GM12892 (cell line): ENCODE measurements around the gene NELL2.

Experiments used
- DNase-seq: peaks from one replicate; pipeline ENCODE4 v3.0.0; 2011; ENCODE audit not compliant: insufficient read length
- FAIRE-seq: peaks from 2 replicates; lab custom pipeline; 2011; peaks lifted over from hg19 to GRCh38; lab: Jason Lieb, UNC
- POLR2A ChIP-seq: IDR thresholded peaks from 2 replicates; pipeline ENCODE4 v1.6.1; 2011; ENCODE audit warnings: low read depth, low read length, control low read depth
- POLR2AphosphoS5 ChIP-seq: IDR thresholded peaks from 2 replicates; pipeline ENCODE4 v1.6.1; 2011; ENCODE audit warnings: low read depth, low read length, control low read depth
- TAF1 ChIP-seq: IDR thresholded peaks from 2 replicates; pipeline ENCODE4 v1.6.1; 2011; ENCODE audit warnings: low read depth, mild to moderate bottlenecking, control low read depth, low read length, borderline replicate concordance

The NELL2 gene

GRCh38 chr12:44531320-44531971 lies 344.7 kb downstream of the NELL2 start:
- no peak for TF ChIP-seq POLR2A
- TF ChIP-seq TAF1 = no peak
- no peak for DNase-seq
- no peak for FAIRE-seq

DNA sequence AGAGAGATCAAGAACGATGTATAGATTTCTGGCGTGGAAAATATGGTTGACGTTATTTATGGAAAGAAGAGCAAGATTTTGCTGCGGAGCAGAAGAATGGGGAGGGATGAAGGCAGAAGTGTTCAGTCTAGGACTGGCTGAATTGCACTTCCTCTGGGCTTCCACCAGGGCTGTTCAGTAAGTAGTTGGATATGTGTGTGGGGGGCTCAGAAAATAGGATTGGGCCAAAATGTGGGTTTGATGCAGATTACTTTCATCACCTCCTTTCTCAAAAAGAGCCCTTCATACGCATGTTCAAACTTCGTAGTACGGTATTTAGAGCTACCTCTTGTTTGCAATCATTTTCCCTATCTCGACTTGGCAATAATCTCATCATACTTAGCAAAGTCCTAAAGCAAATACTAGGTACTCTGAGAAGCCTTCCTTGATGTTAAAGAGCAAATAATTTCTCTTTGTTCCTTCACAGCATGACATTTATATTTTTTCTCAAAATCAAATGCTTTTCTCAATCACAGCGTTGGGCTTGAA lies 349.4 kb downstream of the NELL2 start:
- TF ChIP-seq POLR2AphosphoS5 (no peak), TAF1 (no peak), POLR2A (no peak)
- FAIRE-seq = no peak

DNA sequence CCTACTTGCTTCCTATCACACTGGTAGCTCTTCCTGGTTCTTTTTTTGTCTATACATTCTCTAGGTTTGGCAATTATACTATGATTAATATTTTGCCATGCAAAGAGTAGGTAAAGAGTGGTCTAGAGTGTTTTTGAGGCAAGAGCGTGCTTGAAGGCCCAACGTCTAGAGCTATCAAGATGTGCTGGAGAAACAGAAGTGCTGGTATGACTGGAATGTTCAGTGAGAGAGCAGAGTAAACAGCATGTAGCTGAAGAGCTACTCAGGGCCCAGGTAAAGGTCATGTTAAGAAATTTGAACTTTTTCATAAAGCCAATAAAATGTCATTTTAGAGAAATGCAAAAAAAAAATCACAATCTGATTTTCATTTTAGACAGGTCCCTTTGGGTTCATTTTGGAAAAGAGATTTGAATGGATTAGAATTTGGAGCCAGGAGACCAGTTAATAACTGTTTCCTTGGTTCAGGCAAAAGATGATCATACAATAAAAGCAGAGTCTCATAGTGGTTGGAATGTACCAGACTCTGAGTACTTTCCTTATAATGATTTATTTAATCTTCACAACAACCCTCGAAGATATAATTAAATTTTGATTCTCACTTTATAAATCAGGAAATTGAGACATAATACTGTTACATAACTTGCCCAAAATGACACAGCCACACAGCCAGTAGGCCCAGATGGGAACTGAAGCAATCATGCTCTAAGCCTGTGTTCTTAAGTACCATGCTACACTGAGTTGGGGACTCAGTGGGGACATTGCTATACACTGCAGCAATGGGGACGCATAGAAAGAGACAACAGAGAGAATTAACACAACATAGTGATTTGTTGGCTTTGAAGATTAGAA lies 350.1 kb downstream of the NELL2 start:
- DNase-seq = no peak
- no peak for FAIRE-seq
- TF ChIP-seq POLR2AphosphoS5 = no peak
- no peak for TF ChIP-seq TAF1
- TF ChIP-seq POLR2A = no peak

More for the DNA sequence above, 349.4 kb downstream of the NELL2 start:
- DNase-seq = no peak

- no peak for FAIRE-seq
- DNase-seq = no peak
- no peak for TF ChIP-seq POLR2A
- TF ChIP-seq POLR2AphosphoS5 = no peak
Observed at GRCh38 chr12:44523828-44524227, 352.3 kb downstream of the NELL2 start.

DNA sequence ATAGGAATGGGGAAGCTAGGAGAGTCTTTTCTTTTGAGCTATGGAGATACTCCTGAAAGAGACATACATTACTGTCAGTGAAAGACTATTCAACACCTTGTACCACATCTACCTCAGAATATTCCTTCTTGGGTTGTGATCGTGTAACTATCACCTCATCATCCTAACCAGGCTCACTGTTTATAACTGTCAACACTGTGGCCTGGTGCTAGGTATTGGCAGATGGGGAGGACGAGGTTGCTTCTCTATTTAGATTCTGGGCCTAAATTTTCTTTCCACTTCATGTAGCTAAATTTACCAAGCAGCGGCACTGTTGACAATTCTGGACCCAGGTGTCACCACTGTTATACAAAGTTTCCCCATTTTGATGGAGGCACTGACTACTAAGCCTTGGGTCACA lies 354.4 kb downstream of the NELL2 start:
- TF ChIP-seq POLR2A = no peak
- no peak for TF ChIP-seq POLR2AphosphoS5
- no peak for TF ChIP-seq TAF1
- no peak for DNase-seq
- FAIRE-seq = no peak

DNA sequence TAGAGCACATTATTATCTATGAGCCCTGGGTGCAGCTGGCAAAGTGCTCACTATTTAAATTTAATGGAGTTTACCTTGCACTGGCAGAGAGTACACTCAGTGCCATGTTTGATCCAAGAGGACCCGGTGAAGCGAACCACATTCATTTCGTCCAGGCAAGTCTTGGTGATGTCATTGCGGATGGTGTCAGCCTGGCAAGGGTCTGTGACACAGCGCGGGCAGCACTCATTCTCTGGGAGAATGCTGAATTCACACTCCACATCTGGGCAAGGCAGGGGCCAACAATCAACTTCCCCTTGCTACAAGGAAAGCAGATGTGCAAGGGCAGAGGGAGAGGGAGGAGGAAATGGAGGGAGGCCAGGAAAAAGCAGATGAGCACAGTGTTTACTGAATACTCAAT lies 356.2 kb downstream of the NELL2 start:
- TF ChIP-seq POLR2A (no peak), TAF1 (no peak), POLR2AphosphoS5 (no peak)
- no peak for DNase-seq
- no peak for FAIRE-seq

DNA sequence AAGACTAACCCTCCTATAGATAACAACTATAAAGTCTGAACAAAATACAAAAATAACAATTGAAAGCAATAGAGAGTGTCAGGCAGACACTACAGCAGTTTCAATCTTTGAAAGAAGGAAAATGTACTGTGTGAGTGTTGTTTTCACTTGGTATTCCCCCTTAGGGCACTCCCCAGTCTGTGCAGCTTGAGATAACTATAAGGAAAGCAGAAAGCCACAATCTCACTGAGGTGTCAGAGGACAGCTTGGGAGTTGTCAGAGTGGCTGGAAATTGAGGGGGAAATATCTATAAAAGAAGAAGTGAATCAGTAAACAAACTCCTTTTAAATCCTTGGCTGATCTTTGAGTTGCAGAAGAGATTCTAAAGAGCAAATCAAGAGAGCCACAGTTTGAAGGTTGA lies 364.8 kb downstream of the NELL2 start:
- TF ChIP-seq POLR2A = no peak
- no peak for TF ChIP-seq TAF1
- no peak for TF ChIP-seq POLR2AphosphoS5

DNA sequence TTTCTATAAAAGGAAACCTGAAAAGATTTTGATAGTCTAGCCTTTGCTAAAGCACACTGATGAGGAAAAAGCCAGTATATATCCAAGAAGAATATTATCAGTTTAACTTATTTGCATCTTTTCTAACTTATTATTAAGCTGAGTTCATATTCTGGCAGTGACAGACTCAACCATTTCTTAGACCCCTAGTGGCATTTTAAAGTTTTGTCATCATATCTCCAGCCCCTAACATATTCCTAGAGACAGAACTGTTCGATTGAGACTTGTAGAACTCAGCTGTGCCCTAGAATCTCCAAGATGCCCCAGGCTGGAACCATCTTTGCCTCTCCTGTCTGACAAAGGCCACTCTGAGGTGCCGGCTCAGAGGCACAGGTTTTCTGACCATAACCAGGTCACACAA lies 365.6 kb downstream of the NELL2 start:
- TF ChIP-seq POLR2AphosphoS5 (no peak), POLR2A (no peak), TAF1 (no peak)
- FAIRE-seq (no peak), DNase-seq (no peak)

More for the DNA sequence above, 364.8 kb downstream of the NELL2 start:
- FAIRE-seq (no peak), DNase-seq (no peak)

DNA sequence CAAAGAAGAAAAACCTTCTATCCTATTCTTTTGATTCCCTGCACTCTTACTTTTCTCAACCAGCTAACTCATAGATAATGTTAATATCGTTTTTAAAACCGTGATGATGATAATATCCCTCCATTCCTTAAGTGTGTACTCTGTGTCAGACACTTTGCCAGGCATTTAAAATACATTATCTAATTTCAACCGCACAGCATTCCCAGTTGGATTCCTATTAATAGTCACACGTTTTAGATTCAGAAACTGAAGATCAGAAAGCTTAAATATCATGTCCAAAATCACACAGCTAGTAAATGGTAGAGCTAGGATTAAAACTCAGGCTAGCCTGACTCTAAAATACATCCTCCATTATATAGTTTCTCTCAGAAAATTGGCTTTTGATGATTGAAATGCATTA lies 366.0 kb downstream of the NELL2 start:
- no peak for FAIRE-seq
- no peak for TF ChIP-seq TAF1
- TF ChIP-seq POLR2A = no peak
- TF ChIP-seq POLR2AphosphoS5 = no peak
- DNase-seq = no peak

- FAIRE-seq = no peak
- DNase-seq = no peak
- TF ChIP-seq POLR2AphosphoS5 = no peak
- TF ChIP-seq TAF1 = no peak
- TF ChIP-seq POLR2A = no peak
Observed at GRCh38 chr12:44509471-44509870, 366.6 kb downstream of the NELL2 start.

DNA sequence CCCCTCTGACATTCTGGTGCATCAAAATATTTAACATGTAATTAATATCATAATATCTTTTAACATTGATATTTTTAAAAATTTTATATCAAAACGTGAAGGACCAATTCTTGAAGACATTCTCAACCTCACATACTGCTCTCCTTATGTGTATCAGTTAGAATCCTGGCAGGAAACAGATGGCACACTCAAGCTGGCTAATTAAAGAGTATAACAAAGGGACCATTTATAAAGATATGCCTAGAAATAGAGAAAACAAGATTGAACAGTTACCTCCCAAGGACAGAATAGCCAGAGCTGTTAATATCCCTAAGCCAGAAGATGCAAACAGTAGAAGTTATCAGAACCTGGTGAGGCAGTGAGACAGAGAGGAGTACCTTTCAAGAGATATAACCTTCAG lies 368.7 kb downstream of the NELL2 start:
- no peak for TF ChIP-seq POLR2AphosphoS5
- TF ChIP-seq POLR2A = no peak
- TF ChIP-seq TAF1 = no peak
- FAIRE-seq (no peak), DNase-seq (no peak)

- no peak for FAIRE-seq
- TF ChIP-seq POLR2A (no peak), TAF1 (no peak), POLR2AphosphoS5 (no peak)
Observed at GRCh38 chr12:44504799-44505198, 371.3 kb downstream of the NELL2 start.

More at GRCh38 chr12:44504799-44505198, 371.3 kb downstream of the NELL2 start:
- no peak for DNase-seq
